Tibial nerve (tissue), 4 donors: Measurements from ENCODE around the gene THUMPD2.

Source experiments
- EP300 ChIP-seq, 2 donors: sonication (generic); formaldehyde crosslinking; IDR thresholded peaks; one replicate each; pipeline ENCODE4 v1.6.1; 2017; ENCODE audit warnings: antibody characterized with exemption in 2 of 2, mild to moderate bottlenecking in 1 of 2
- POLR2A ChIP-seq, 2 donors: fragments of 450-650 bp; IDR thresholded peaks; one replicate each; pipeline ENCODE4 v1.6.1; 2017; ENCODE audit warnings: antibody characterized with exemption in 2 of 2, mild to moderate bottlenecking in 2 of 2, moderate library complexity in 2 of 2
- TF ChIP-seq, protein P1 (sequence below), 5 experiments: fragments of 200-600 bp in 3 of 5; fragments of 450-650 bp in 2 of 5; sonication (generic) in 3 of 5; IDR thresholded peaks; one replicate each; pipeline ENCODE4 v1.5.1; 2016 to 2019; ENCODE audit warnings: antibody characterized with exemption in 5 of 5, mild to moderate bottlenecking in 3 of 5, moderate library complexity in 2 of 5

DNA sequence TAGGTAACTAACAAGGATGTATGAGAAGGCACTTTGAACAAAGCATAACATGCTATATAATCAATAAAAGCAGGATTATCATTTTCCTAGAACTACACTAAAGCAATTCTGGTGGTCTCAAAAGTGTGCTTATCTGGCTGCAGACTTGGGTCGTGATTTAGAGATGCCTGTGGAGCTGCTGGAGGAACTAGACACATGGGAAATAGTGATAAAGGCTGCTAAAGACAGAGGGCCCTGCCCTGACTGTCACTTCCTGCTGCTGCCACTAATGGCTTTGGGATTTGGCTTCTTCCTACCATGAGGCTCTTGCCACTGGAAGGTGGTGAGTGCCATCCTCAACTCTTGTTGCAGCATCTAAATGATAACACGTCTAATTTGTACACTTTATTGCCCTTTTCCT, 90.9 kb downstream of the THUMPD2 start:
- TF ChIP-seq, protein P1, sequence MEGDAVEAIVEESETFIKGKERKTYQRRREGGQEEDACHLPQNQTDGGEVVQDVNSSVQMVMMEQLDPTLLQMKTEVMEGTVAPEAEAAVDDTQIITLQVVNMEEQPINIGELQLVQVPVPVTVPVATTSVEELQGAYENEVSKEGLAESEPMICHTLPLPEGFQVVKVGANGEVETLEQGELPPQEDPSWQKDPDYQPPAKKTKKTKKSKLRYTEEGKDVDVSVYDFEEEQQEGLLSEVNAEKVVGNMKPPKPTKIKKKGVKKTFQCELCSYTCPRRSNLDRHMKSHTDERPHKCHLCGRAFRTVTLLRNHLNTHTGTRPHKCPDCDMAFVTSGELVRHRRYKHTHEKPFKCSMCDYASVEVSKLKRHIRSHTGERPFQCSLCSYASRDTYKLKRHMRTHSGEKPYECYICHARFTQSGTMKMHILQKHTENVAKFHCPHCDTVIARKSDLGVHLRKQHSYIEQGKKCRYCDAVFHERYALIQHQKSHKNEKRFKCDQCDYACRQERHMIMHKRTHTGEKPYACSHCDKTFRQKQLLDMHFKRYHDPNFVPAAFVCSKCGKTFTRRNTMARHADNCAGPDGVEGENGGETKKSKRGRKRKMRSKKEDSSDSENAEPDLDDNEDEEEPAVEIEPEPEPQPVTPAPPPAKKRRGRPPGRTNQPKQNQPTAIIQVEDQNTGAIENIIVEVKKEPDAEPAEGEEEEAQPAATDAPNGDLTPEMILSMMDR (IDR thresholded peaks at IDR 0.05), result no peak
- TF ChIP-seq EP300 (IDR thresholded peaks at IDR 0.05), result no peak
- TF ChIP-seq POLR2A (IDR thresholded peaks at IDR 0.05), result no peak
